Suprapubic skin (tissue), 4 donors: ENCODE measurements around the gene PRKAG3.

Source experiments
- CTCF ChIP-seq, 2 donors: fragments of 200-600 bp in 1 of 2; fragments of 450-650 bp in 1 of 2; sonication (generic) in 1 of 2; IDR thresholded peaks; one replicate each; pipeline ENCODE4 v1.5.1; 2016 to 2019; ENCODE audit warnings: antibody characterized with exemption in 2 of 2, mild to moderate bottlenecking in 1 of 2, moderate library complexity in 1 of 2
- EP300 ChIP-seq: sonication (generic); formaldehyde crosslinking; IDR thresholded peaks from one replicate; pipeline ENCODE4 v1.6.1; 2017; ENCODE audit warnings: antibody characterized with exemption
- POLR2A ChIP-seq, 2 donors: fragments of 450-650 bp; IDR thresholded peaks; one replicate each; pipeline ENCODE4 v1.6.1; 2017; ENCODE audit warnings: antibody characterized with exemption in 2 of 2, mild to moderate bottlenecking in 2 of 2, moderate library complexity in 2 of 2
- POLR2AphosphoS5 ChIP-seq, 3 donors: sonication (generic); formaldehyde crosslinking; IDR thresholded peaks; one replicate each; pipeline ENCODE4 v1.6.1; 2017; ENCODE audit warnings: antibody characterized with exemption in 3 of 3

GRCh38 chr2:218873359-218874194 is 42.0 kb upstream of the PRKAG3 start:
- TF ChIP-seq CTCF (IDR thresholded peaks at IDR 0.05) (no peak), POLR2A (IDR thresholded peaks at IDR 0.05) (no peak), POLR2AphosphoS5 (IDR thresholded peaks at IDR 0.05) (no peak), EP300 (no peak)
